ENCODE measurements around the gene XXYLT1.

The XXYLT1 gene

GRCh38 chr3:195164573-195165264 lies 106.2 kb downstream of the XXYLT1 start:
- DNase-seq = no peak

GRCh38 chr3:195163719-195164572 lies 107.0 kb downstream of the XXYLT1 start:
- DNase-seq = no peak

- DNase-seq = no peak
These were observed 108.1 kb downstream of the XXYLT1 start for GRCh38 chr3:195162816-195163215.

- DNase-seq = no peak
These were observed 108.8 kb downstream of the XXYLT1 start for GRCh38 chr3:195162033-195162669.

GRCh38 chr3:195160908-195161434 lies 110.0 kb downstream of the XXYLT1 start:
- DNase-seq = no peak

GRCh38 chr3:195160257-195160898 lies 110.6 kb downstream of the XXYLT1 start:
- DNase-seq = no peak

GRCh38 chr3:195159814-195160165 lies 111.2 kb downstream of the XXYLT1 start:
- no peak for DNase-seq

GRCh38 chr3:195159117-195159813 lies 111.7 kb downstream of the XXYLT1 start:
- DNase-seq = no peak

GRCh38 chr3:195156286-195156890 lies 114.6 kb downstream of the XXYLT1 start:
- DNase-seq = no peak

GRCh38 chr3:195155570-195156241 lies 115.3 kb downstream of the XXYLT1 start:
- no peak for DNase-seq

- no peak for DNase-seq
These were observed 116.0 kb downstream of the XXYLT1 start for GRCh38 chr3:195154793-195155535.

- no peak for DNase-seq
These were observed 116.7 kb downstream of the XXYLT1 start for GRCh38 chr3:195154111-195154791.

- DNase-seq = no peak
These were observed 117.3 kb downstream of the XXYLT1 start for GRCh38 chr3:195153653-195154052.

GRCh38 chr3:195153130-195153529 lies 117.8 kb downstream of the XXYLT1 start:
- DNase-seq = no peak

- no peak for DNase-seq
These were observed 119.0 kb downstream of the XXYLT1 start for GRCh38 chr3:195151866-195152541.

- no peak for DNase-seq
These were observed 119.6 kb downstream of the XXYLT1 start for GRCh38 chr3:195151402-195151801.

GRCh38 chr3:195150181-195151118 lies 120.5 kb downstream of the XXYLT1 start:
- peak; percentile 8 for DNase-seq
